K562 (cell line): ENCODE results near the gene CFAP141. TPM values are rescaled to one million over a fixed set of nuclear protein-coding genes. Genes with fewer than 3 reads are reported as not detected.
A peak's percentile ranks its signal among the peaks of the same experiment; 100 is the strongest.

ENCODE experiments used
- BRD9 ChIP-seq: fragments of 450-650 bp; IDR thresholded peaks from 2 replicates; pipeline ENCODE4 v1.6.1; 2018; ENCODE audit warnings: low read depth; ENCODE audit not compliant: partially characterized antibody
- CTBP1 ChIP-seq: fragments of 450-650 bp; IDR thresholded peaks from 2 replicates; pipeline ENCODE4 v1.6.1; 2016; ENCODE audit warnings: borderline replicate concordance
- EGR1 ChIP-seq: fragments of 450-650 bp; conservative IDR thresholded peaks from 2 replicates; pipeline ENCODE4 v1.6.1; 2017; ENCODE audit warnings: mild to moderate bottlenecking
- ETV6 ChIP-seq, 3 experiments: fragments of 150-350 bp in 1 of 3; sonication (generic) in 1 of 3; formaldehyde crosslinking in 1 of 3; IDR thresholded peaks; 2 replicates each; pipeline versions ENCODE4 v1.6.1 to v1.8.0; 2014 to 2022; ENCODE audit warnings: borderline replicate concordance in 2 of 3, low read depth in 2 of 3, antibody characterized with exemption in 1 of 3, low read length in 1 of 3, mild to moderate bottlenecking in 1 of 3, missing genetic modification reagents in 1 of 3
- NR2C1 ChIP-seq, 2 experiments: fragments of 450-650 bp; IDR thresholded peaks; 2 replicates each; pipeline ENCODE4 v1.6.1; 2017; ENCODE audit warnings: mild to moderate bottlenecking in 2 of 2, antibody characterized with exemption in 1 of 2, inconsistent platforms in 1 of 2, missing compliant biosample characterization in 1 of 2, missing genetic modification characterization in 1 of 2
- PURB ChIP-seq: sonication (generic); formaldehyde crosslinking; IDR thresholded peaks from 2 replicates; pipeline ENCODE4 v1.9.0; 2021; ENCODE audit warnings: low read depth, mild to moderate bottlenecking, missing genetic modification reagents
- RB1 ChIP-seq: fragments of 450-650 bp; IDR thresholded peaks from 2 replicates; pipeline ENCODE4 v1.6.1; 2017; ENCODE audit warnings: low read depth, mild to moderate bottlenecking
- RBFOX2 ChIP-seq: fragments of 200-400 bp; formaldehyde crosslinking; IDR thresholded peaks from 2 replicates; pipeline ENCODE4 v1.6.1; 2017; ENCODE audit warnings: low read depth, mild to moderate bottlenecking, low read length, moderate library complexity
- RUNX1 ChIP-seq: sonication (generic); IDR thresholded peaks from 2 replicates; pipeline ENCODE4 v1.6.1; 2016; ENCODE audit warnings: antibody characterized with exemption, low read depth
- SPI1 ChIP-seq: IDR thresholded peaks from 2 replicates; pipeline ENCODE4 v1.6.1; 2011; ENCODE audit warnings: low read depth, low read length, control low read depth, borderline replicate concordance
- TEAD4 ChIP-seq, 2 experiments: sonication (generic) in 1 of 2; formaldehyde crosslinking in 1 of 2; IDR thresholded peaks; 2 replicates each; pipeline versions ENCODE4 v1.6.1 to v1.8.0; 2012 to 2022; ENCODE audit warnings: borderline replicate concordance in 1 of 2, inconsistent platforms in 1 of 2, low read length in 1 of 2, mild to moderate bottlenecking in 1 of 2, missing genetic modification reagents in 1 of 2
- XRCC3 ChIP-seq: fragments of 450-650 bp; IDR thresholded peaks from 2 replicates; pipeline ENCODE4 v1.6.1; 2017; ENCODE audit warnings: mild to moderate bottlenecking, moderate library complexity
- ZEB2 ChIP-seq: fragments of 450-650 bp; IDR thresholded peaks from 2 replicates; pipeline ENCODE4 v1.6.1; 2016
- polyA plus RNA-seq, 8 experiments: library from polyadenylated mRNA; depleted of rRNA in 4 of 8; stranded (reverse) in 5 of 8; unstranded in 3 of 8; fragments of >200 nt; fragmentation: Nextera tagmentation in 2 of 8; fragmentation: Illumina TruSeq in 1 of 8; extraction: Ambion mirVana in 2 of 8; extraction: Trizol in 1 of 8; gene quantifications; 2 replicates each; pipeline versions ENCODE4 v1.2.1 to v1.2.3, GENCODE V29; 2011 to 2014; ENCODE audit warnings: inconsistent platforms in 1 of 8, missing spikeins in 1 of 8
- total RNA-seq, 7 experiments: library from RNA; depleted of rRNA in 6 of 7; stranded (reverse); fragments of >200 nt in 6 of 7; fragmentation: Illumina TruSeq in 2 of 7; extraction: Trizol in 2 of 7; gene quantifications; 2 replicates each; pipeline versions ENCODE4 v1.2.1 to v1.2.3, GENCODE V29; 2011 to 2021; ENCODE audit warnings: low replicate concordance in 1 of 7
- TF ChIP-seq, protein P1 (sequence below): IDR thresholded peaks from 2 replicates; pipeline ENCODE4 v1.6.1; 2016; ENCODE audit warnings: missing genetic modification characterization, missing compliant biosample characterization

CFAP141 gene
- total and polyA plus RNA-seq, 9 of the 15 experiments (the other 6 are each of a cell fraction or from before 2014, with no cell fraction given) = not detected

DNA sequence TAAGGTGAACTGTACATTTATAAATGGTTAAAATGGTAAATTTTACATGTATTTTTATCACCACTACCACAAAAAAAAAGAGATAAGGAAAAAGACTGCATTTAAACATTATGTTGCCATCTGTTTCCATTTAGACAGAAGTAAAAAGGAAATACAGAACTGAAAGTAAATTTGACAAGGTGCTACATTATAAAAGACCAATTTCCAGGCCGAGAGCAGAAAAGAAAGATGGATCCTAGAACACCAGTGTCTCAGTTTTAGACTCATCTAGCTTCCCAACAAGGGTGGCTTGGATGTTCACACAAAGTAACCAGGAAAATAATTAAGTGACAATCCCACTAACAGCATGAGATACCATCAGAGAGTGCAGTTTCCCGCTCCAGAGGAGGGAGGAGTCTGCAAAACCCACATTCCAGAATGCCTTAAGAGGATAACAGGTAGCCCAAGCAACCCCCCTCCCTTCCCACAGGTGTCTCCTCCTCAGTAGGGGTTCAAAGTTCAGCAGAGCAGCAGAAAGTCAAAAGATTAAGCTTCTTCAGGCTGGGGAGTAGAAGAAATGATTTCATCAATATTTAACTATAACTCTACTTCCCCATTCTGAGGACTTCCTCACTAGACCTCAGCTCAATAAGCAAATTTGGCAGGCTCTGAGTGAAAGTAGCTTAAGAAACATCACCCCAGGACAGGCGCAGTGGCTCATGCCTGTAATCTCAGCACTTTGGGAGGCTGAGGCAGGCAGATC lies 26.0 kb downstream of the CFAP141 start (continued):
- TF ChIP-seq, protein P1, sequence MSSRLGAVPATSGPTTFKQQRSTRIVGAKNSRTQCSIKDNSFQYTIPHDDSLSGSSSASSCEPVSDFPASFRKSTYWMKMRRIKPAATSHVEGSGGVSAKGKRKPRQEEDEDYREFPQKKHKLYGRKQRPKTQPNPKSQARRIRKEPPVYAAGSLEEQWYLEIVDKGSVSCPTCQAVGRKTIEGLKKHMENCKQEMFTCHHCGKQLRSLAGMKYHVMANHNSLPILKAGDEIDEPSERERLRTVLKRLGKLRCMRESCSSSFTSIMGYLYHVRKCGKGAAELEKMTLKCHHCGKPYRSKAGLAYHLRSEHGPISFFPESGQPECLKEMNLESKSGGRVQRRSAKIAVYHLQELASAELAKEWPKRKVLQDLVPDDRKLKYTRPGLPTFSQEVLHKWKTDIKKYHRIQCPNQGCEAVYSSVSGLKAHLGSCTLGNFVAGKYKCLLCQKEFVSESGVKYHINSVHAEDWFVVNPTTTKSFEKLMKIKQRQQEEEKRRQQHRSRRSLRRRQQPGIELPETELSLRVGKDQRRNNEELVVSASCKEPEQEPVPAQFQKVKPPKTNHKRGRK (tag) = 0 out of 2 replicates have a peak, but pooled peaks have one; percentile 26
- TF ChIP-seq XRCC3 (no peak), ZEB2 (0 out of 2 replicates have a peak, but pooled peaks have one; percentile 26), TEAD4 (IDR thresholded peaks at IDR 0.05; ENCODE audit: low read length) (0 out of 2 replicates have a peak, but pooled peaks have one; percentile 22), TEAD4 (CRISPR knock-in tag; IDR thresholded peaks at IDR 0.05; ENCODE audit: borderline replicate concordance) (no peak), PURB (CRISPR knock-in tag) (no peak), ETV6 (IDR thresholded peaks at IDR 0.05; ENCODE audit: borderline replicate concordance in 1 of 2, low read depth in 2 of 2, low read length in 1 of 2) (no peak), ETV6 (CRISPR knock-in tag; IDR thresholded peaks at IDR 0.05; ENCODE audit: borderline replicate concordance) (no peak), RB1 (0 out of 2 replicates have a peak, but pooled peaks have one; percentile 16), CTBP1 (peak; percentile 40; the same call in 1 of the 2 replicates), EGR1 (no peak), NR2C1 (IDR thresholded peaks at IDR 0.05) (peak; percentile 60), NR2C1 (tag; IDR thresholded peaks at IDR 0.05) (no peak), RBFOX2 (0 out of 2 replicates have a peak, but pooled peaks have one; percentile 32), SPI1 (peak; percentile 85), RUNX1 (no peak), BRD9 (no peak)
